ENCODE measurements around the gene MAGEL2. TPM values are rescaled to one million over a fixed set of nuclear protein-coding genes. Genes with fewer than 3 reads are reported as not detected.

The MAGEL2 gene
- total RNA-seq, 3 donors from 2014 or later = 0.15 to 0.33 (median 0.16) TPM

GRCh38 chr15:23595368-23595767 is 52.3 kb downstream of the MAGEL2 start:
- H3K36me3 ChIP-seq = no peaks in the 10 kb centered on the region
- H3K27me3 ChIP-seq = no peaks in the 10 kb centered on the region
- no peak overlapping the region for H3K4me3 ChIP-seq
- no peak for TF ChIP-seq POLR2AphosphoS5 (IDR thresholded peaks at IDR 0.05)
- TF ChIP-seq POLR2A (IDR thresholded peaks at IDR 0.05) = no peak
- TF ChIP-seq, protein P1, sequence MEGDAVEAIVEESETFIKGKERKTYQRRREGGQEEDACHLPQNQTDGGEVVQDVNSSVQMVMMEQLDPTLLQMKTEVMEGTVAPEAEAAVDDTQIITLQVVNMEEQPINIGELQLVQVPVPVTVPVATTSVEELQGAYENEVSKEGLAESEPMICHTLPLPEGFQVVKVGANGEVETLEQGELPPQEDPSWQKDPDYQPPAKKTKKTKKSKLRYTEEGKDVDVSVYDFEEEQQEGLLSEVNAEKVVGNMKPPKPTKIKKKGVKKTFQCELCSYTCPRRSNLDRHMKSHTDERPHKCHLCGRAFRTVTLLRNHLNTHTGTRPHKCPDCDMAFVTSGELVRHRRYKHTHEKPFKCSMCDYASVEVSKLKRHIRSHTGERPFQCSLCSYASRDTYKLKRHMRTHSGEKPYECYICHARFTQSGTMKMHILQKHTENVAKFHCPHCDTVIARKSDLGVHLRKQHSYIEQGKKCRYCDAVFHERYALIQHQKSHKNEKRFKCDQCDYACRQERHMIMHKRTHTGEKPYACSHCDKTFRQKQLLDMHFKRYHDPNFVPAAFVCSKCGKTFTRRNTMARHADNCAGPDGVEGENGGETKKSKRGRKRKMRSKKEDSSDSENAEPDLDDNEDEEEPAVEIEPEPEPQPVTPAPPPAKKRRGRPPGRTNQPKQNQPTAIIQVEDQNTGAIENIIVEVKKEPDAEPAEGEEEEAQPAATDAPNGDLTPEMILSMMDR (IDR thresholded peaks at IDR 0.05) = no peak
- intact Hi-C loops (cut with DNase I; ENCODE audit: low total_unique reads) = no loop called here
- H3K4me1 ChIP-seq = no peaks in the 10 kb centered on the region
- H3K27ac ChIP-seq = no peak overlapping the region
- H3K9me3 ChIP-seq = no peaks in the 10 kb centered on the region
- no peak for DNase-seq (ENCODE audit: low spot score in 2 of 2)

GRCh38 chr15:23594252-23594770 is 53.4 kb downstream of the MAGEL2 start:
- H3K36me3 ChIP-seq = no peaks in the 10 kb centered on the region
- intact Hi-C loops (cut with DNase I; ENCODE audit: low total_unique reads) = no loop called here
- TF ChIP-seq POLR2A (IDR thresholded peaks at IDR 0.05) (no peak), POLR2AphosphoS5 (IDR thresholded peaks at IDR 0.05) (no peak)
- TF ChIP-seq, protein P1 (IDR thresholded peaks at IDR 0.05) = no peak
- no peak for DNase-seq (ENCODE audit: low spot score in 2 of 2)
- no peak overlapping the region for H3K4me3 ChIP-seq
- H3K27me3 ChIP-seq = no peaks in the 10 kb centered on the region
- H3K27ac ChIP-seq = no peak overlapping the region
- no peaks in the 10 kb centered on the region for H3K9me3 ChIP-seq
- no peaks in the 10 kb centered on the region for H3K4me1 ChIP-seq

Other genes with a start within 250 kb of the MAGEL2 start
- gene GOLGA6L2, start 200.6 kb downstream of the MAGEL2 start, total RNA-seq = not detected
- gene MKRN3, start 82.2 kb downstream of the MAGEL2 start, total RNA-seq = under 1 TPM in 2 of 3 donors, not detected in 1; 0.16 to 0.98 TPM
- gene NDN, start 39.4 kb upstream of the MAGEL2 start, total RNA-seq = 100 to 1,000 TPM in 1 of 3 donors, 10 to 100 TPM in 2; 39.2 to 105 (median 41.6) TPM

Measured in breast epithelium (tissue), 4 donors.